ENCODE results near the gene SPEM2. TPM values are rescaled to one million over a fixed set of nuclear protein-coding genes. Genes with fewer than 3 reads are reported as not detected.

Gene SPEM2
- not detected in 2 replicates for total RNA-seq

DNA sequence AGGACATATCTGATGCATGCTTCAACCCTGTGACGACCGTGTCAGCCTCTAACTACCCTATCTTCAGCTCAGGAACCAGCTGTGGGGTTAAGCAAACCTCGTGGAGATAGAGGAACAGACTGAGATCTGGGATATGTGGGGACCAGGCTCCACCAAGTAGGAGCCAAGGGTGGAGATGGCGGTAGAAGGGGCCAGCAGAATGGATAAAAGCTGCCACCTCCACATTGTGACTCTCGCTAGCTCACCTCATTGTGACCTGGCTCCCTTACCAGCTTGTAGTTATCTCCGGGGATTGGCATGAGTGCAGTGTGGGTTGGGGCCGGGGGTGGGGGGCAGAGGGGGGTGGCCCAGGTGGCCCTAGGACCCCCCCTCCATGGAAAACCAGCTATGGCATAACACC lies at the start of gene SPEM2:
SPEM2 (plus strand) TSS at position 301 of the 400 bp plus-strand sequence; CDS start at position 374, 73 bp downstream.

DNA sequence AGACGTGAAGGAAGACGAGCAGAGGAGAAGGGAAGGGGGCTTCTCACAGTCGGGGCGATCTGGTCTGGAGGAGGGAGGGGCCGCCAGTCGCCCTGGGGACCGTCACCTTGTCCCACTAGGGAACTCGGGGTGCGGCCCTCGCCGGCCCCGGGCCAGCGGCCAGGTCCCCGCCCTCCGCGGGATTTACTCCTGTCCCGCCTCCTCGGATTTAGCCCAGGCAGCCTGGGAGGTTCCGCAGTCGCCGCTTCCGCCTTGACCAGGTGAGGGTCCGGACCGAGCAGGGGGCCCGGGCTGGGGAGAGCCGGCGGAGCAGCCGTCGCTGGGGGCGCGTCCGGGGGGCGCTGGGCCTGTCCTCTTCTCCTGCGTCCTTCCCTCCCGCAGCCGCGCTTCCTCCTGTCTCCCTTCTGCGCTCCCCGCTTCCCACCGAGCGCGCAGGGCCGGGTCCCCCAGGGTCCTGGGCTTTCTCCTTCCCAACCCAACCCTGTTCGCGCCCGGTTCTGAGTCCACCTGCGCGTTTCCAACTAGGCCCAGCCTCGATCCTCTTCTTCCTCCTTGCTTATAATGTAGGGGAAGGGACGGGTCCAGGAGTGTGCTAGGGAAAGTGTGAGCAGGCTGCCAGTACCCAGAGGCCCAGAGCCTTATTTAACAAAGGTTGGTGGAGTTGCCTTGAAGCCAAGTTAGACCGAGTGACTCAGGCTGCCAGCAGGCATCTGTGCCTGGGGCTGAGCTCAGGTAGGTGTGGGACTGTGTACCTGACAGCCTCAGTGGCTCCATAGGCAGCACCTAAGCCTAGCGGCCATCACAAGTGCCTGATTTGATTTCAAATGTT lies 44.3 kb upstream of the SPEM2 start, which contains the start of gene TNK1:
TNK1 (plus strand) TSS at position 235 of the 829 bp plus-strand sequence. CDS start 1,838 bp downstream, outside the sequence.

DNA sequence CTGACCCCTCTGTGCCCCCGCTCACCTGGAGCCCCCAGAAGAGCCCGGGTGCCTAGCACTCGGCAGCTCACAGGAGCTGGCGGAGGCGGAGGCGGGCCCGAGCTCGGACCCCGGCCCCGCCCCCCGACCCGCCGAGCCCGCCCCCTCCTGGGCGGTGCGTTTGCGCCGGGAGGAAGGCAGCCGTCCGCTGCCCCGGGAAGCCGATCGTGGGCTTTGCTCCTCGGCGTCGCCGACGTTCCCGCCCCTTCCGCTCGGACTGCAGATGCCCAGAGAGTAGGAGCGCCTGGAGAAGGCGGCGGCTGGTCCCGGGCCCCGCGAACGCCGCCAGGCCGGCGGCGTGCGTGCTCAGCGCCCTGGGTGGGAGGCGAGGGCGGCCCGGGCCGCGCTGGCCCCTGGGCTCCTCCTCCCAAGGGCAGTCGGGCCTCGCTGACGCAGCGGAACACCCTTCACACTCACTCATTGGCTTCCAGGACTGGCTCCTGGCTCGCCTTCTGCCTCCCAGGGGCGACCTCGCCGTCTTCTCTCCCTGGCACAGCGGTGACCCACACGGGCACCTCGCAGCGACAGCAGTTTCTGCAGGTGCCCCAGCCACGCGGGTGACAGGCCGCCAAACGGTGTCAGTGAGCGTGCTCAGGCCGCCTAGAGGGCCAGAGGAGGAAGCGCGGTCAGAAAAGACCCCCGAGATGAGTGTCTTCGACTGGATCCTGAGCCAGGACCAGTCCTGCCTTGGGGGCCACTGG lies 30.8 kb upstream of the SPEM2 start, which contains the start of gene PLSCR3:
PLSCR3 (minus strand) TSS at position 74 of the 740 bp plus-strand sequence. CDS start 415 bp downstream, outside the sequence.

DNA sequence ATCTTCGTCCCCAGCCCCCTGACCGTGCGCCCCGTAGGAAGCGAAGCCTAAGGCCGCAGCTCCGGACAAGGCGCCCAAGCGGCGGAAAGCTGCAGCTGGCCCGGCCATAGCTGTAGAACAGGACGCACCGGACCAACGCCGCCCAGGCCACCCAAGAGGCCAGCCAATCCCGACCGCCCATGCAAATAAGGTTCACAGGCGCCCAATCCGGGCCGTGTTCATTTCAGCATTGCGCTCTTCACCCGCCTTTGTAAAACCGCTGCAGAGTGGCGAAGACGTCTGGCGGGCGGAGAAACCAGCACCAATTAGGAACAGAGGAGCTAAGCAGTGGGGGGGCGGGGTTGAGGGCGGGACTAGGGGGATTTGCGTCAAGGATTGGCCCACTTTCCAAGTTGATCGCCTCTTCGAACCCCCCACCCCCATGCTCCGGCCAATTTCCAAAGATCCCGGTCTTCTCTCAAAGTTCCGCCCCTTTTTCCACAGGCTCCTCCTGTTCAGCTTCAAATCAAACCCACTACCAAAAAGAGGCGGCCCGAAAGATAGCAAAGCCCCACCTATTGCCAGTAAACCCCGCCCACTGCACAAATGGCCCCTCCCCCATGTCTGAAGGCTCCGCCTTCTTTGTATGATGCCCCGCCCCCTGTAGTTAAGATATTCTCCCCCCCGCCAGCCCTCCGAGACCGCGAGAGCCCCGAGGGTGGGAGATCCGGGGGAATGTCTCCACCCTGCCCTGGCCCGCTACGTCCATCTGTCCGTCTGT lies 21.3 kb upstream of the SPEM2 start, which contains the start of gene TMEM256:
TMEM256 (minus strand) TSS at position 121 of the 760 bp plus-strand sequence; CDS start at position 108, 13 bp downstream.

DNA sequence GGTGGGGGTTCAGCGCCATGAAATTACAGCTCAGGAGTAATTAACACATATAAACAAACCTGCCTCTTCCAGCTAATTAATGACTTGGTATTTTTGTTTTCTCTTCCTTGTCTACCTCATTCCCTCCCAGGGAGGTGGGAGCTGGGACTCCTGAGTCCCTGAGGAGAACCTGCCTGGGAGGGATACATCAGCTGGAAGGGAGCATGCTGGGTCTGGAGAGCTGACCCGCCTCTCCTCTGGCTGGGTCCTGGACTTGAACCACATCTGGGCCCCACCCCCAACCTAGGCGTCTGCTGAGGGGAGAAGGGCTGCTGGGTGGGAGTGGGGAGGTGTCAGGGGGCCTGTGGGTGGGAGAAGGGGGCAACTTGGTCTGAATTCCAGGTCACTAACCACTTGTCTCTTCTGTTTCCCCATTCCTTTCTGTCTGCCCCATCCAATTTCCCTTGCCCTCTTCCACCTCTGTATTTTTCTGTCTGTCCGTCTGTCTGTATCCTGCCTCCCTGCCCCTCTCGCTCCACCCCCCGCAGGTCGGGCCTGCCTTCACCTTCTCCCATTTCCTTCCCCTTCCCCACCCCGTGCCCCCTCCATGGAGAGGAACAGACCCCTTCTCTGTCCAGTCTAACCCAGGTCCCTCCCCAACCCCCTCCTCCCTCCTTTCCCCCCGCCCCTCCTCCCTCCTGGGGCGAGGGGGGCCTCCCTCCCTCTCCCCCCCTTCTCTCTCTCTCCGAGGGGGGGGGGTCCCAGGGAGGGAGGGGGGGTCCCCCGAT lies 17.7 kb upstream of the SPEM2 start, which contains the start of gene NLGN2:
NLGN2 (plus strand) TSS at position 361 of the 767 bp plus-strand sequence. CDS start 411 bp downstream, outside the sequence.

DNA sequence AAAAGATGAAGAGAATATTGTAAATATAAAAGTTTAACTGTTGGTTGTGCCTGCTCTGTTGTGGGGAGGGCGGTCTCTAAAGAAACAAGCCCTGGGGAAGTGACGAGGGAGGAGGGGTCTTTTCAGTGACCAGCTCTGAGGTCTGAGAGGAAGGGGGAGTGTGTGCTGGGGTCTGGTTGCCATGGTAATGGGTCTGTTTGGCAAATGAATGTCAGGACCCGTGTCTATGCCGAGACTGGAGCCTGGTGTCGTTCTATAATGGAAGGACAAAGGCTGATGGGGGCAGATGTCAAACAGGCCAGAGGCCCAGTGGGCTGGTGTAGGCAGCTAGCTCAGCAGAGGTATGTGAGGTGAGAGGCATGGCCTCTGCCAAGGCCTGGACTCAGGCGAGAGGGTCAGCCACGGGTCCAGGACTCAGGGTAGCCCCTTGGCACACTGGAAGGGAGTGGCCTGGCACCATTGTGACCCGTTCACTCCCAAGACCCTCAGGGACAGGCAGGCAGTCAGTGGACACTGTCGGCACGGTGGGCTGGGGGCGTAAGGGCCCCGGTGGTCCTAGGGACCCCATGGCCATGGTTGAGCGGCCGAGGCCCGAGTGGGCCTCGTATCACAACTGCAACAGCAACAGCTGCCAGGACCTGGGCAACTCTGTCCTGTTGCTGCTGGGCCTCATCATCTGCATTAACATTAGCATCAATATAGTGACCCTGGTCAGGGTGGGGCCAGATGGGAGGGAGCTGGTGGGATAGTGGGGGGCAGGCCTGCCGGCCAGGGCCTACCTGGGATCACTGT lies 5.4 kb upstream of the SPEM2 start, which contains the start of gene SPEM1:
SPEM1 (plus strand) TSS at position 506 of the 792 bp plus-strand sequence; CDS start at position 567, 61 bp downstream.

DNA sequence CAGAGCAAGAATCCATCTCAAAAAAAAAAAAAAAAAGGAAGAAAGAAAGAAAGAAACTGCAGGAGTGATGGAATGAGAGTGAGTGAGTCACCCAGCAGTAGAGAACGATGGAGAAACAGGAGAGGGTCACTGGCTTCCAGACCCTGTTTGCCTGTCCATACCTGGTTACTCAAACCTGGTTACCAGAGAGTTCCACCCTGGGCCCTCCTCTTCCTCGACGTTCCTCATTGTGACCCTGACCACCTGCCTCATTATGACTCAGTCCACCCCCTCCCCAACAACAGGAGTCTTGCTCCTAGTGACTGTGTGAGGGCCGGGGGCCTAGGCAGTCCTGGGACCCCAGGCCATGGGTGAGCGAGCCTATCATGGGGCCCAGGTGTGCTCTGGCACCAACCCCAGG lies 3.1 kb downstream of the SPEM2 start, which contains the start of gene SPEM3:
SPEM3 (plus strand) TSS at position 301 of the 400 bp plus-strand sequence; CDS start at position 347, 46 bp downstream.

DNA sequence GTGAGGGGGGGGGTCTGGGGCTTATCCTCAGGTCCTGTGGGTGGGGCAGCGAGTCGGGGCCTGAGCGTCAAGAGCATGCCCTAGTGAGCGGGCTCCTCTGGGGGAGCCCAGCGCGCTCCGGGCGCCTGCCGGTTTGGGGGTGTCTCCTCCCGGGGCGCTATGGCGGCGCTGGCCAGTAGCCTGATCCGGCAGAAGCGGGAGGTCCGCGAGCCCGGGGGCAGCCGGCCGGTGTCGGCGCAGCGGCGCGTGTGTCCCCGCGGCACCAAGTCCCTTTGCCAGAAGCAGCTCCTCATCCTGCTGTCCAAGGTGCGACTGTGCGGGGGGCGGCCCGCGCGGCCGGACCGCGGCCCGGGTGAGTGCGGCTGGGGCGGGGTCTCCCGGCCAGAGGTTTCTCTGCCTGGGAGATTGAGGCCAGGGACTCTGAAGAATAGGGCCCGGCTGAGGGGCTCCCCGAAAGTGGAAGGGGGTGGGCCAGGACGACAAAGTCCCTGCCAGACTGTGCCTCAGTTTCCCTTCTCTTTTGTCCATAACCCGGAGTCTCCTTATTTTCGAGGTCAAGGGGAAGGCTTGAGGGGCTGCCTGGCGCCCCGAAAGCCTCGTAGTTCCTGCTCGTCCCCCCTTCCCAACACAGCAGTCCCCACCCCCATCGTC lies 14.2 kb downstream of the SPEM2 start, which contains the start of gene FGF11:
FGF11 (plus strand) TSS at position 51 of the 651 bp plus-strand sequence; CDS start at position 160, 109 bp downstream.

DNA sequence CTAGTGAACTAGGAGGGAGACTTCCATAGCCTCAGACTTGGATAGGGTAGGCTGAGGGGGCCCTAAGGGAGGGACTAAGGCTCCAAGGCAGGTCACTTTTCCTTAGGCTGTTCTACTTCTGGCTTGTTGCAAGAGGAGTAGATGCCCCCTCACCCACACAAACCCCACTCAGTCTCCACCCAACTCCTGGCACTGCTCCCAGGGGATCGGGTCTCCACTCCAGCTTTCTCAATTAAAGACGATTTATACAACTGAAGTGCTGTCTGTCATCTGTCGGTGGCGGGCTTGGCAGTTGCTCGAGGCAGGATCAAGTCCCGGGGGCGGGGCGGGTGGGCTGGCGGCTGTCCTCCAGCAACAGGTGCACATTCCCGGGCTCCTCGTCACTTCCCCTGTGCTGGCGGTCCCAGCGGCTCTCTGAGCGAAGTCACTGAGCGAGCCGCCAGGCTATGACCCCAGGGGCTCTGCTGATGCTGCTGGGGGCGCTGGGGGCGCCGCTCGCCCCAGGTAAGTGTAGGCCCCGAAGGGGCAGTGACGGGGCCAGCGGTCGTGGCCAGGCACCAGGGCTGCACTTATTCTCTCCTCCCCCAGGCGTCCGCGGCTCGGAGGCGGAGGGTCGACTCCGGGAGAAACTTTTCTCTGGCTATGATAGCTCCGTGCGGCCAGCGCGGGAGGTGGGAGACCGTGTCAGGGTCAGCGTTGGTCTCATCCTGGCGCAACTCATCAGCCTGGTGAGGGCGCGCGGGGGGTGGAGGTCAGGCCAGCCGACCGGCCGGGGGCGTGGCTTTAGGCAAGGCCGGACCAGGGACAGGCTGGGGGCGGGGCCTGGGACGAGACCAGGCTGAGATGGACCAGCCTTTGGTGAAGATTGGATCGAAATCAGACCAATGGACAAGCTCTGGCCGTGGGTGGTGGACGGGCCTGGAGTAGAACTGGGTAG lies 19.5 kb downstream of the SPEM2 start, which contains the start of gene CHRNB1:
CHRNB1 (plus strand) TSS at position 380 of the 937 bp plus-strand sequence; CDS start at position 447, 67 bp downstream.

Other genes with a start within 250 kb of the SPEM2 start
- 0.56 and 0.58 TPM in 2 replicates for gene ASGR1, start 246.2 kb upstream of the SPEM2 start, total RNA-seq
- 12.7 and 16.3 TPM in 2 replicates for gene DLG4, start 205.8 kb upstream of the SPEM2 start, total RNA-seq
- gene ACADVL, start 205.7 kb upstream of the SPEM2 start, total RNA-seq: 261 and 425 TPM in 2 replicates
- 49.8 and 59.5 TPM in 2 replicates for gene DVL2, start 191.1 kb upstream of the SPEM2 start, total RNA-seq
- gene PHF23, start 186.2 kb upstream of the SPEM2 start, total RNA-seq: 40.0 and 40.8 TPM in 2 replicates
- 118 and 275 TPM in 2 replicates for gene GABARAP, start 183.2 kb upstream of the SPEM2 start, total RNA-seq
- gene CTDNEP1, start 173.9 kb upstream of the SPEM2 start, total RNA-seq: 14.4 and 19.9 TPM in 2 replicates
- 22.0 and 57.3 TPM in 2 replicates for gene ELP5, start 173.4 kb upstream of the SPEM2 start, total RNA-seq
- 0.19 and 1.7 TPM in 2 replicates for gene CLDN7, start 163.1 kb upstream of the SPEM2 start, total RNA-seq
- gene SLC2A4, start 143.9 kb upstream of the SPEM2 start, total RNA-seq: under 0.01 and 0.28 TPM in 2 replicates
- gene YBX2, start 131.0 kb upstream of the SPEM2 start, total RNA-seq: 0.56 TPM in 1 of 2 replicates, not detected in the other
- 474 and 1,218 TPM in 2 replicates for gene EIF5A, start 118.0 kb upstream of the SPEM2 start, total RNA-seq
- 26.8 and 41.8 TPM in 2 replicates for gene GPS2, start 110.3 kb upstream of the SPEM2 start, total RNA-seq
- 12.7 and 23.8 TPM in 2 replicates for gene NEURL4, start 96.3 kb upstream of the SPEM2 start, total RNA-seq
- 0.56 and 0.58 TPM in 2 replicates for gene ACAP1, start 89.1 kb upstream of the SPEM2 start, total RNA-seq
- 10.4 and 13.5 TPM in 2 replicates for gene KCTD11, start 73.5 kb upstream of the SPEM2 start, total RNA-seq
- gene TMEM95, start 70.5 kb upstream of the SPEM2 start, total RNA-seq: not detected in 2 replicates
- gene TNK1, start 44.5 kb upstream of the SPEM2 start, total RNA-seq: under 0.01 and 0.28 TPM in 2 replicates
- gene PLSCR3, start 31.1 kb upstream of the SPEM2 start, total RNA-seq: 14.4 and 15.5 TPM in 2 replicates
- gene TMEM256, start 21.5 kb upstream of the SPEM2 start, total RNA-seq: 88.0 and 144 TPM in 2 replicates
- 2.3 and 4.2 TPM in 2 replicates for gene NLGN2, start 17.8 kb upstream of the SPEM2 start, total RNA-seq
- not detected in 2 replicates for gene SPEM1, start 5.3 kb upstream of the SPEM2 start, total RNA-seq
- not detected in 2 replicates for gene SPEM3, start 3.2 kb downstream of the SPEM2 start, total RNA-seq
- 1.5 and 2.3 TPM in 2 replicates for gene TMEM102, start 9.8 kb downstream of the SPEM2 start, total RNA-seq
- 2.5 and 14.7 TPM in 2 replicates for gene FGF11, start 13.9 kb downstream of the SPEM2 start, total RNA-seq
- gene CHRNB1, start 19.4 kb downstream of the SPEM2 start, total RNA-seq: 2.3 and 3.9 TPM in 2 replicates
- gene ZBTB4, start 54.0 kb downstream of the SPEM2 start, total RNA-seq: 14.8 and 21.4 TPM in 2 replicates
- not detected in 2 replicates for gene SLC35G6, start 55.8 kb downstream of the SPEM2 start, total RNA-seq
- 49.6 and 88.0 TPM in 2 replicates for gene POLR2A, start 58.8 kb downstream of the SPEM2 start, total RNA-seq
- gene TNFSF12, start 123.4 kb downstream of the SPEM2 start, total RNA-seq: 3.6 and 14.1 TPM in 2 replicates
- 0.38 and 1.1 TPM in 2 replicates for gene TNFSF13, start 133.1 kb downstream of the SPEM2 start, total RNA-seq
- 71.0 and 99.3 TPM in 2 replicates for gene SENP3, start 136.3 kb downstream of the SPEM2 start, total RNA-seq
- 7.5 and 15.2 TPM in 2 replicates for gene CD68, start 154.0 kb downstream of the SPEM2 start, total RNA-seq
- gene MPDU1, start 158.2 kb downstream of the SPEM2 start, total RNA-seq: 54.4 and 115 TPM in 2 replicates
- 0.28 and 0.38 TPM in 2 replicates for gene SOX15, start 164.5 kb downstream of the SPEM2 start, total RNA-seq
- gene FXR2, start 189.3 kb downstream of the SPEM2 start, total RNA-seq: 50.2 and 58.1 TPM in 2 replicates
- gene SAT2, start 202.2 kb downstream of the SPEM2 start, total RNA-seq: 25.5 and 30.2 TPM in 2 replicates
- gene SHBG, start 204.5 kb downstream of the SPEM2 start, total RNA-seq: 0.19 and 0.28 TPM in 2 replicates
- gene ATP1B2, start 225.3 kb downstream of the SPEM2 start, total RNA-seq: not detected in 2 replicates